T47D (cell line): ENCODE results near the gene CDHR2.

ENCODE experiments used
- DNase-seq, 2 experiments: peaks; one replicate each; pipeline versions ENCODE4 v3.0.0 to v3.0.0-alpha.2; 2011 to 2012; ENCODE audit warnings: low read depth in 1 of 2, low spot score in 1 of 2
- JUND ChIP-seq: IDR thresholded peaks from 2 replicates; pipeline ENCODE4 v1.6.1; 2012; ENCODE audit warnings: low read depth
- in situ Hi-C: cut with HindIII; loops from 2 replicates; pipeline ENCODE4 v1.10.0; 2016; ENCODE audit warnings: low sequenced_read_pairs, low pct_unique_long_range_greater_than_20kb

Gene CDHR2

DNA sequence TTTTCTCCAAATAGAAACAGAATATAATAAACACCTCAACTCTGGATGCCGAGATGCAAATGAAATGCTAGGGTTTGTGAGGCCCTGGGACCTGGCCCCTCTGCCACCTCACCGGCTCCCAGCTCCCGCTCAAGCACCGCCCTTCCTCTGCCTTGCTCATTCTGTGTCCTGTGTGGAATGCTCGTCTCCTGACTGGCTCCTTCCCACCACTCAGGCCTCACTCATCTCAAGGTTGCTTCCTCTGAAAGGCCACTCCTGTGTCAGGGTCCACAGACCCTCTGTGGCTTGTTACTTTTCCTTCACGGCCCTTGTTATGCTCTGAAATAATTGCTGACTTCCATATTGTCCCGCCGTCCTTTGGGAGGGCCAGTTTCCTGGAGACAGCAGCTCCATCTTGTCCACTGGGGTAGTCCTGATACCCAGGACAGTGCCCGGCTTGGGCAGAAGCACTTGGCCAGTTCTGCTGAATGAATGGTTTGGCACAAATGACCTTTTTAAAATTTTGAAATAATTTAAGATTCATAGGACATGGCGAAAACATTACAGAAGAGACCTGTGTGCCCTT is 27.4 kb upstream of the CDHR2 start:
- in situ Hi-C loops = no loop called here
- no peak for DNase-seq
- no peak for TF ChIP-seq JUND

DNA sequence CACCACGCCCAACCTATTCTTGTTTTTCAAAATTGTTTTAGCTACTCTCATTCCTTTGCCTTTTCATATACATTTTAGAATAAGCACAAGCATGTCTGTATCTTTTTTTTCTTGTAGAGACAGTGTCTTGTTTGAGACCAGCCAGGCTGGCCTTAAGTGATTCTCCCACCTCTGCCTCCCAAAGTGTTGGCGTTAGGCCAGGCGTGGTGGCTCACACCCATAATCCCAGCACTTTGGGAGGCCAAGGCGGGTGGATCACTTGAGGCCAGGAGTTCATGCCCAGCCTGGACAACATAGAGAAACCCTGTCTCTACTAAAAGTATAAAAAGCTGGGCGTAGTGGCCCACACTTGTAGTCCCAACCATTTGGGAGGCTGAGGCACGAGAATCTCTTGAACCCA is 25.0 kb upstream of the CDHR2 start:
- DNase-seq = no peak
- TF ChIP-seq JUND = no peak
- in situ Hi-C loops = no loop called here

DNA sequence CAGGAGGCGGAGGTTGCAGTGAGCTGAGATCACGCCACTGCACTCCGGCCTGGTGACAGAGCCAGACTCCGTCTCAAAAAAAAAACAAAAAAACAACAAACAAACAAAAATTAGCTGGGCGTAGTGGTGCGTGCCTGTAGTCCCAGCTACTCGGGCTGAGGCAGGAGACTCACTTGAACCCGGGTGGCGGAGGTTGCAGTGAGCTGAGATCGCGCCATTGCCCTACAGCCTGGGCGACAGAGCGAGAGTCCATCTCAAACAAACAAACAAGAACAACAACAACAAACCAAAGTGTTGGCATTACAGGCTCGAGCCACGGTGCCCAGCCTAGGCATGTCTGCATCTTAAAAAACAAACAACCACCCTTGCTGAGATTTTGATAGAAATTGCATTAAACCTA is 24.2 kb upstream of the CDHR2 start:
- no peak for TF ChIP-seq JUND
- no peak for DNase-seq
- in situ Hi-C loops = no loop called here

DNA sequence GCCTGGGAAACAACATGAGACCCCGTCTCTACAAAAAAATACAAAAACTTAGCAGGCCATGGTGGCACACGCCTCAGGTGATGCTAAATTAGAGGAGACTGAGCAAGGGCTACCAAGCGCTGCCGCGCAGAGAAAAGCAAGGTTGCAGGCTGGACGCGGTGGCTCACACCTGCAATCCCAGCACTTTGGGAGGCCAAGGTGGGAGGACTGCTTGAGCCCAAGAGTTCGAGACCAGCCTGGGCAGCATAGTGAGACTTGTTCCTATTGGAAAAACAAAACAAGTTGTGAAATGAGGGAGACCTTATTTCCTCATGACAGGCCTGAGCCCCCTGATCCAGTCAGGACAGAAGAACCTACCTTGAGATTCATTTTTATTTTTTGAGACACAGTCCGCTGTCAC is 23.5 kb upstream of the CDHR2 start:
- no peak for TF ChIP-seq JUND
- in situ Hi-C loops = no loop called here
- no peak for DNase-seq

DNA sequence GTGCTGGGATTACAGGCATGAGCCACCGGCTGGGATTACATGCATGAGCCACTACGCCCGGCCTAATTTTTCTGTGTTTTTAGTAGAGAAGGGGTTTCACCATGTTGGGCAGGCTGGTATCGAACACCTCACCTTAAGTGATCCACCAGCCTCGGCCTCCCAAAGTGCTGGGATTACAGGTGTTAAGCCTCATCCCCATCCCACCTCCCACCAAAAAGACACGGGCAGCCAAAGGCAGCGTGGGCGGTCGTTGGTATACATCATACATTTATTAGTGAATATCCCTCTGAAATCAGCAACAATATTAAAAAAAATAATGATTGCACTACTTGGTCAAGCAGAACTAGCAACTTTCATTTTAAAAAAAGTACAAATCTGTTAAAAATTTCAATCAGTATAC is 22.7 kb upstream of the CDHR2 start:
- no peak for DNase-seq
- no peak for TF ChIP-seq JUND
- in situ Hi-C loops = no loop called here

DNA sequence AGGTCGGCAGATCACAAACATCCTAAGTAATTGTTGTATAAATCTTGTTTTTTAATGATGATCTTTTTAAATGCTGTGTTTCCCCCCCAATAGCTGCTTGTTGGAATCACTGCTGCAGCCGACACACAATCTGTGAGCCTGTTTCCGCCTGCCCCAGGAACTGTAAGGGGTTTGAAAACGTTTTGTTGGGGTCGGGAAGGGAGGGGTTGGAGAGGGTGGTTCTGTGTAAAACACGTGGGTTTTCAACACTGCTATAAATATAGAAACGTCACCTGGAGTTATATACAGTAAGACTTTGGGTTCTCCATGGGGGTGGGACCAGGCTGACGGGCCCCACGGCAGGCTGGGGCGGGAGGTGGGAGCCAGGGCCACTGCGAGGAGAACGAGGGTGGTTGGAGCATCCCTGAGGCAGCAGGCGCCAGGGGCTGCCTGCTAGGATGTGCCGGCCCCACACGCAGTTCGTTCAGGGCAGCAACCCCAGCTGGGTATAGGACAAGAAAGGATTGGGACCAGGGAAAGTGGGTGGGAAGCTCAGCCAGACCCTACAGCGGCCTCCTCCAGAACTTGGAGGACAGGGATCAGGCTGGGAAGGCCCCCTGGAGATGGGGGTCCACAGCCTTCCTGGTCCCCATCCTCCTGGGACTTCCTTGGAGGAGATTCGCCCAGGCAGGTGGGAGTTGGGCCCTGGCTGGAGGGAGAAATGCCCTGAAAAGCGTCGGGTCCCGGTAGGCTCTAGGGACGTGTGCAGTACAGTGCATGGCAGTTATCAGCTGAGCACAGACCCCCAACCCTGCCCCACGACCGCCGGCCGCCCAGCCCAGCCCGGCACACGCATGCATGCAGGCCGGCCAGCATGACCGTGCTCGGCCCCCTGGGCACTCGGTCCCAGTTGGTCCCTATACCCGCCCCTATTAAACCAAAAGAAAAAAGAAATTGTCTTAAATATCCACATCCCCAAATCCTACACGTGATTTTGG is 21.6 kb upstream of the CDHR2 start:
- no peak for DNase-seq
- in situ Hi-C loops = no loop called here

DNA sequence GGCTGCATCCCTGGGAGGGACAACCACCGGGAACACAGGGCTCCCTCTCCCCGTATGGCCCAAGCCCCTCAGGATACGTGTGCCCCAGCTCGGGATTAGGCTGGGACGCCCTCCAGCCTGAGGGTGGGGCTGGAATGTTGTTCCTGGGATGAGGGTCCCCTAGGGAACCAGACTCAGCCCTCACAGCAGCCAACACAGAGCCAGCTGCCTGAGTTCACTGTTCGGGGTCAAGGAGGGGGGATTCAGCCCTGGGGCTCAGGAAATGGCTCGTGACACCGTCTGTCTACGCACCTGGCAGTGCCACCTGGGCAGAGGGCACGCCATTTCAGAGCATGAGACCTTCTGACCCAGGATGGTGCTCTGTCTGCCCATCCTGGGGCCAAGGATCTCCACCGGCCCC is 20.8 kb upstream of the CDHR2 start:
- no peak for TF ChIP-seq JUND
- DNase-seq = no peak
- in situ Hi-C loops = no loop called here

More for the DNA sequence above, 21.6 kb upstream of the CDHR2 start:
- TF ChIP-seq JUND = no peak

DNA sequence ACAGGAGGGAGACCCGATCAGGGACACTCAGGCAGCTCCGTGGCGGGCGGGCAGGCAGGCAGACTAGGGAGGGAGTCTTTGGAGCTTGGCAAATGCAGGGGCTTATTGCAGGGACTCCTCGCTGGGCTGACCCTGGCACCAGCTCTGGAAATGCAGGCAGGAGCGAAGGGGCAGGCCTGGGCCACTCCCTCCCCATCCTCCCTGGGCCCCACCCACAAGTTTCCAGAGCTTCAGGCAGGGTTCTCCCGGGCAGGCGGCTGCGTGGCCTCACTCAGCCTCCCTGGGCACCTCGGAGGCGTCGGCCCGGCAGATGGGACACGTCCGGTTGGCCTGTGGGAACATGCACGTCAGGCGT is 20.4 kb upstream of the CDHR2 start:
- TF ChIP-seq JUND = no peak
- DNase-seq = no peak
- in situ Hi-C loops = no loop called here

DNA sequence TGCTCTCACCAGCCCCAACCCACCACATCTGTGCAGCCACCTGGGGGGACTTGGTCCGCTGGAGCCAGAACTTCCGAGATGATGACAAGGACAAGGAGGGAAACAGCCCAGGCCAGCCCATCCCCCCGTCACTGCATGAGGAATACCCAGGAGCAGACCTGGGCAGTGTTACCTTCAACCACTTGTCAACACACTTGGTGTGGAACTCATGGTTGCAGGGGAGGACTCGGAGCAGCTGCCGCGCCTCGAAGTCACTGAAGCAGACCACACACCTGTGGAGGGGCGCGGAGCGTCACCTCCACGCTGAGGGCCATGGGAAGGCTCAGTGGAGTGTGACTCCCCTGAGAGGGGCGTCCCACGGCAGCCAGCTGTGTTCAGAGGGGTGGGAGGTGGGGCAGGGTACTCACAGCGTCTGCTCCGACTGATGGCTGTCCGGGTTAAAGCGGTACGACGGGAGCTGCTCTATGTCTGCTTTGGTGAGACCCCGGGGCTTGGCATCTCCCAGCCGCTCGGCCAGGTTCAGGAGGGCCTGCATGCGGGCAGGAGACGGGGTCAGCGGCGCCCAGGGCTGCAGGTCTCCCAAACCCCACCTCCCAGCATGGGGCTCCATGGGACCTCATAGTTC is 19.9 kb upstream of the CDHR2 start:
- in situ Hi-C loops = no loop called here
- no peak for TF ChIP-seq JUND
- no peak for DNase-seq

DNA sequence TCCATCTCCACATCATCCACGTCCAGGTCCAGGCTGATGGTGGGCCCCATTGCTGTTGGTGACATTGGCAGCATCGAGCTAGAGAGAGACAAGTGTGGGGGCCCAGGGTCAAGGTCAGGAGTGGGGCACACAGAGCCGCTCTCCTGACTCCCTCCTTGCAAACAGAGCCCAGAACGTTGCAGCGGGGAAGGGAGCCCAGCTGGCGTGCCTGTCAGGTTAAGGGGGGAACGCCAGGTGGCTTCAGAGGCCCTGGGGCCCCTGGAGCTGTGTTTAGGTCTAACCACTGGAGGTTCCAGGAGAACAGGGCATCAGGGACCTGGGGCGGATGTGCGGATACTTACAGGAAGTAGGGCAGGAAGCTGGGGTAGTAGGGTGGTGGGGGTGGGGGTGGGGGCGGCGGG is 19.4 kb upstream of the CDHR2 start:
- no peak for TF ChIP-seq JUND
- DNase-seq = no peak
- in situ Hi-C loops = no loop called here

DNA sequence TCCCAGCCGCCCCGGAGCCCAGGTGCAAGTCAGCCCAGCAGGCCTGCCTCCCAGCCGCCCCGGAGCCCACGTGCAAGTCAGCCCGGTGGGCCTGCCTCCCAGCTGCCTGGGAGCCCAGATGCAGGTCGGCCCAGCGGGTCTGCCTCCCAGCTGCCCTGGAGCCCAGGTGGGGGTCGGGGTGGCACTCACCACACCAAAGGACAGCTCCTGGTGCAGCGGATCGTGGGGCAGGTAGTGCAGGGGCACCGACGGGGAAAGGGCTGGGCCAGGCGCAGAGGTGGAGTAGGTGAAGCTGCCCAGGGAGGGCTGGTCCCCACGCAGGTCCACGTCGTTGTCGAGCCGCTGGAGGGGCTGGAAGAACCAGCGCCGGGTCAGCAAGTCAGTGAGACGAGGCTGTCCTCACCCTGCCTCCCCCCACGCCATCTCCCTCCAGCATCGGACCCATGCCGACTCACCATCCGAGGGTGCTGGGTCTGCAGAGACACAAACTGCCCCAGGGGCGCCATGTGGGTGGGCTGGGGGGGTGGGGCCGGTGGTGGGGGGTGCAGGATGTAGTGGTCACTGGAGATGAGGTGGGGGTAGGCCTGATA is 18.7 kb upstream of the CDHR2 start:
- no peak for DNase-seq
- no peak for TF ChIP-seq JUND
- in situ Hi-C loops = no loop called here

DNA sequence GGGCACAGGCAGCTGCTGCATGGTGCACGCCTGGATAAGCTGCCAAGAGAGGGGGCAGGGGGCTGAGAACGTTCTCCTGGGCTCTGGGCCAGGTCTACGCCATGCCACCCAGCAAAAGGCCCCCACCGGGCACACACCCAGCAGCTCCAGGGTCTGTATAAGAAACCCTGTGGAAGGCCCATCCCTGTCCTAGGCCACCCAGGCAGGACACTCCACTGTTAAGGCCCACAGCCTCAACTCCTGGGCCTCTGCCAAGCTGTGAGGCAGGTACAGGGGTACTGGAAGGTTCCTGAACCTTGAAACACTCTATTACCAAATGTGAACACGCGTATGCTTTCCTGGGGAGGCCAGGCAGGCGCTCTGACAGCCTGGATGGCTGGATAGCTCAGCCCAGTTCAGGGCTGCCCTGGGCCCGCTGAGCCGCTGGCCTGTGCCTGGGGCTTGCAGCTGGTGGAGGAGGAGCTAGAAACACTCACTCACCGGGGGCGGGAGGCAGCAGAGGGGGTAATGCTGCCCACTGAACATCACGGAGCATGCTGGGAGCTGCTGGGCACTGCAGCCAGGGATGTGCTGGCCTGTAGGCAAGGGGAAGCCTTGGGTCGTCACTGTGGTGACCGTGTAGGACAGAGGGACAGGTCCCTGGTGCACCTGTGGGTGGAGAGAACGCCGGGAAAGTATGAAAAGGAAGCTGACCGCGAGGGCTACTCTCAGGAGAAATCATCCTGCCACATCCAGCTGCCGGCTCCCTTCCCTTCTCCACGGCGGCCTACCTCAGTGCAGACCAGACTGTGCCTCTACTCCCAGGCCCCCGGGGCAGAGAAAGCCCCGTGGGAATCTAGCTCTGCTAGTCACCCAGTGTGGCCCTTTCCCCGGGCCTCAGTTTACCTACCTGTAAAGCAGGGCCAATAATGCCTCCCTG is 17.9 kb upstream of the CDHR2 start:
- no peak for TF ChIP-seq JUND
- no peak for DNase-seq
- in situ Hi-C loops = no loop called here
